MCF 10A (cell line): Measurements from ENCODE around the gene PHLDB2. TPM values are rescaled to one million over a fixed set of nuclear protein-coding genes. Genes with fewer than 3 reads are reported as not detected.
A peak's percentile ranks its signal among the peaks of the same experiment; 100 is the strongest.

Experiments used
- BruUV-seq: library from RNA; stranded (reverse); fragments of 400-500 nt; replicated peaks from 2 replicates; lab custom pipeline; 2021; lab: Mats Ljungman, UMichigan
- CTCF ChIA-PET: fragments of 300-600 bp; sonication (Branson Sonifier 250); formaldehyde crosslinking; extraction: SDS; loops from one replicate; lab custom pipeline; 2021; ENCODE audit warnings: antibody characterized with exemption, inconsistent platforms; lab: Yijun Ruan, JAX
- POLR2A ChIA-PET: fragments of 300-600, 350-650 bp; sonication (Branson Sonifier 250); formaldehyde crosslinking; extraction: SDS; loops from one replicate; lab custom pipeline; 2020; ENCODE audit warnings: antibody characterized with exemption, inconsistent platforms; lab: Yijun Ruan, JAX
- DNase-seq: peaks from one replicate; pipeline ENCODE4 v3.0.0-alpha.2; 2018; ENCODE audit not compliant: unreplicated experiment
- H3K27ac Mint-ChIP-seq: one replicate; pipeline ENCODE4 v1.8.0; 2022; ENCODE audit warnings: mild to moderate bottlenecking, low read depth, mixed read lengths; ENCODE audit not compliant: unreplicated experiment
- H3K27me3 Mint-ChIP-seq: one replicate; pipeline ENCODE4 v1.8.0; 2022; ENCODE audit warnings: mixed read lengths; ENCODE audit not compliant: insufficient read depth, unreplicated experiment
- H3K36me3 Mint-ChIP-seq: one replicate; pipeline ENCODE4 v1.8.0; 2022; ENCODE audit warnings: mild to moderate bottlenecking, moderate library complexity, mixed read lengths; ENCODE audit not compliant: insufficient read depth, unreplicated experiment
- H3K4me1 Mint-ChIP-seq: one replicate; pipeline ENCODE4 v1.8.0; 2022; ENCODE audit warnings: mixed read lengths; ENCODE audit not compliant: insufficient read depth, unreplicated experiment
- H3K4me3 Mint-ChIP-seq: one replicate; pipeline ENCODE4 v1.8.0; 2022; ENCODE audit warnings: mild to moderate bottlenecking, moderate library complexity, mixed read lengths; ENCODE audit not compliant: unreplicated experiment
- H3K9me3 Mint-ChIP-seq: one replicate; pipeline ENCODE4 v1.8.0; 2022; ENCODE audit warnings: mixed read lengths; ENCODE audit not compliant: unreplicated experiment
- intact Hi-C: fragments of 100-400 bp; cut with micrococcal nuclease; formaldehyde crosslinking; loops from 2 replicates; pipeline ENCODE4 v1.14.1; 2022
- total RNA-seq: library from RNA; stranded (reverse); gene quantifications from 2 replicates; pipeline ENCODE4 v1.2.3, GENCODE V29; 2022
- TF ChIP-seq, protein P1 (sequence below): fragments of 200-600 bp; IDR thresholded peaks from one replicate; pipeline ENCODE4 v1.8.0; 2022; ENCODE audit warnings: antibody characterized with exemption, mild to moderate bottlenecking; ENCODE audit not compliant: unreplicated experiment

PHLDB2 gene
- total RNA-seq, 1 experiment from 2014 or later: 109 TPM

DNA sequence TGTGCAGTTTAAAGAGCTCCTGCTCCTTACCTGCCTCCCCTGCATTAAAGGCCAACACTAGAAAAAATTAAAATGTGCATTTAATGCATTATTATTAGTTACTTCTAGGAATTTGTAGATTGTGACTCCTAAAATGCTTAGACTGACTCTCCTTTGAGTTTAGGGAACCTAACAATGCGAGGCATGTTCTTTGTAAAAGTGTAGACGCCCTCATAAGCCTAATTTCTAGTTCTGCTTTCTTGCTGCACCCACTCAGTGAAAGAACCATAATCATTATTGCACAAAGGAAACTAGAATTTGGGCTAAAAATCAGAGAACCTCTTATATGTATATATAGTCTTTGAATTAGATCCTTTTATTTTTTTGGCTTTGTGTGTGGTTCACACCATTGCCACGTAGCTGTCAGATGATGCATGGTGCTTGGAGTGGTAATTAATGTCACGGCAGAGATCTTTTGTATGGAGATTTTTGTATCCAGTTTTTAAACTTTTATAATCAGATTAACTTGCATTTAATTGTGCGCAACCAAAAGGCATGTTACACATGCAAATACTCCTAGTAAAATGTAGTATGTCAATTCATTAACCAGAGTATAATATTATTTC lies 120.5 kb downstream of the PHLDB2 start:
- peak overlapping the region; percentile 85 for H3K4me3 Mint-ChIP-seq
- no peaks in the 10 kb centered on the region for H3K27me3 Mint-ChIP-seq
- intact Hi-C loops: no loop called here
- TSS peak; percentile 18 for BruUV-seq
- TF ChIP-seq, protein P1, sequence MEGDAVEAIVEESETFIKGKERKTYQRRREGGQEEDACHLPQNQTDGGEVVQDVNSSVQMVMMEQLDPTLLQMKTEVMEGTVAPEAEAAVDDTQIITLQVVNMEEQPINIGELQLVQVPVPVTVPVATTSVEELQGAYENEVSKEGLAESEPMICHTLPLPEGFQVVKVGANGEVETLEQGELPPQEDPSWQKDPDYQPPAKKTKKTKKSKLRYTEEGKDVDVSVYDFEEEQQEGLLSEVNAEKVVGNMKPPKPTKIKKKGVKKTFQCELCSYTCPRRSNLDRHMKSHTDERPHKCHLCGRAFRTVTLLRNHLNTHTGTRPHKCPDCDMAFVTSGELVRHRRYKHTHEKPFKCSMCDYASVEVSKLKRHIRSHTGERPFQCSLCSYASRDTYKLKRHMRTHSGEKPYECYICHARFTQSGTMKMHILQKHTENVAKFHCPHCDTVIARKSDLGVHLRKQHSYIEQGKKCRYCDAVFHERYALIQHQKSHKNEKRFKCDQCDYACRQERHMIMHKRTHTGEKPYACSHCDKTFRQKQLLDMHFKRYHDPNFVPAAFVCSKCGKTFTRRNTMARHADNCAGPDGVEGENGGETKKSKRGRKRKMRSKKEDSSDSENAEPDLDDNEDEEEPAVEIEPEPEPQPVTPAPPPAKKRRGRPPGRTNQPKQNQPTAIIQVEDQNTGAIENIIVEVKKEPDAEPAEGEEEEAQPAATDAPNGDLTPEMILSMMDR: no peak
- H3K4me1 Mint-ChIP-seq: peaks cover 7% of the 10 kb centered on the region
- CTCF ChIA-PET: interaction anchor here (0.7 to 3.7 kb wide), 9 partner anchors 10 to 402 kb away, joined by 3 to 29 read pairs (median 4); no protein-coding TSS in a partner anchor
- peak; percentile 34 for DNase-seq
- peak overlapping the region; percentile 66 for H3K27ac Mint-ChIP-seq
- no peaks in the 10 kb centered on the region for H3K9me3 Mint-ChIP-seq
- POLR2A ChIA-PET: interaction anchor here (0.6 to 3.3 kb wide), 37 partner anchors 9 to 406 kb away, joined by 3 to 22 read pairs (median 4); partner anchors contain the start of genes PHLDB2 and ZBED2
- H3K36me3 Mint-ChIP-seq: peaks cover 38% of the 10 kb centered on the region

DNA sequence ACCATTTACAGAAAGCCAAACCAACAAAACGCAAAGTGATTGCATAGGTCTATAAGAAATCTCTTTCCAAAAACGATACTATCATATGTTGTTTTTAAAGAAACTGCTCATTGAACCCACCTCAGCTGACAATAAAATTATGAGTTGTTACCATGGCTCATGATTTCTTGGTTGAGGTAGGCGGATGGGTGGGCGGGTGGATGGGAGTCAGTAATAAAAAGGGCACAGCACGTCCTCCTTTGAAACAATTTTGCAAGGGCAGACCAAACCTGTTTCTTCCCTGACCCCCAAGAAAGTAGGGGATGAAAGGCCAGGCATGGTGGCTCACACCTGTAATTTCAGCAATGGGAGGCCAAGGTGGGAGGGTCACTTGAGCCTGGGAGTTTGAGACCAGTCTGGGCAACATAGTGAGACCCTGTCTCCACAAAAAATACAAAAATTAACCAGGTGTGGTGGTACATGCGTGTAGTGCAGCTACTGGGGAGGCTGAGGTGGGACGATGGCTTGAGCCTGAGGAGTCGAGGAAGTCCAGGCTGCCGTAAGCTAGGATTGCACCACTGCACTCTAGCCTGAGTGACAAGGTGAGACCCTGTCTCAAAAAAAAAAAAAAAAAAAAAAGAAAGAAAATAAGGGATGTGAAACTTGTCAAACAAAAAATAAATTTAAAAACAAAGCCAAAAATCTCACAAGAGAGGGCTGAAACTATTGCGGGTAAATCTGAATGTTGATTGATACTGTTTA lies 121.8 kb downstream of the PHLDB2 start:
- DNase-seq: no peak
- intact Hi-C loops: no loop called here
- TF ChIP-seq, protein P1: no peak
- Mint-ChIP-seq H3K27ac (no peak overlapping the region), H3K9me3 (no peaks in the 10 kb centered on the region), H3K36me3 (peaks cover 26% of the 10 kb centered on the region), H3K4me3 (no peak overlapping the region), H3K27me3 (no peaks in the 10 kb centered on the region), H3K4me1 (peaks cover 21% of the 10 kb centered on the region)
- BruUV-seq: no TSS peak
- POLR2A ChIA-PET: interaction anchor here (0.9 to 1.0 kb wide), 2 partner anchors 20 to 34 kb away, joined by 3 read pairs; no protein-coding TSS in a partner anchor
- CTCF ChIA-PET: interaction anchor here (0.6 to 3.7 kb wide), 6 partner anchors 9 to 110 kb away, joined by 3 to 21 read pairs (median 6); no protein-coding TSS in a partner anchor

DNA sequence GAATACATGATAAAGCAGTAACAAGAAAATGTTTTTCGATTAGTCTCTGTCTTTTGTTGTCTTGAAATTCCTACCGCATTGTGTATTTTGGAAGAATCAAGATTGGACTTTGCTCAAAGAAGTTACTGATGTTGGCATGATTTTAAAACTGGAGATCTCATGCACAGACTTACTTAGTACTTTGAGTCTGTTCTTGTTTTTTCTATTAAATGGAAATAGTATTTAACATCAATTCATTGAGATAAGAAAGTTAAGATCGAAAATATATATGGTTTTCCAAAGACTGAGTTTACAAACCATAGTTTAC lies 122.3 kb downstream of the PHLDB2 start:
- no peaks in the 10 kb centered on the region for H3K9me3 Mint-ChIP-seq
- no TSS peak for BruUV-seq
- ChIA-PET POLR2A (interaction anchor here (0.7 kb wide), 1 partner anchor 149 kb away, joined by 4 read pairs; no protein-coding TSS in a partner anchor), CTCF (interaction anchor here (1.3 to 3.7 kb wide), 3 partner anchors 8 to 62 kb away, joined by 7 to 21 read pairs (median 7); no protein-coding TSS in a partner anchor)
- intact Hi-C loops: no loop called here
- no peak overlapping the region for H3K27ac Mint-ChIP-seq
- DNase-seq: no peak
- H3K36me3 Mint-ChIP-seq: peaks cover 20% of the 10 kb centered on the region
- peaks cover 23% of the 10 kb centered on the region for H3K4me1 Mint-ChIP-seq
- H3K27me3 Mint-ChIP-seq: no peaks in the 10 kb centered on the region
- H3K4me3 Mint-ChIP-seq: no peak overlapping the region
- TF ChIP-seq, protein P1: no peak
